HS-5 (cell line): ENCODE results near the gene NXT1.

Experiments used
- DNase-seq: peaks from one replicate; pipeline ENCODE4 v3.0.0-alpha.2; 2012; ENCODE audit warnings: low read depth

The NXT1 gene

GRCh38 chr20:23391707-23392310 lies 41.2 kb downstream of the NXT1 start:
- DNase-seq = no peak

DNA sequence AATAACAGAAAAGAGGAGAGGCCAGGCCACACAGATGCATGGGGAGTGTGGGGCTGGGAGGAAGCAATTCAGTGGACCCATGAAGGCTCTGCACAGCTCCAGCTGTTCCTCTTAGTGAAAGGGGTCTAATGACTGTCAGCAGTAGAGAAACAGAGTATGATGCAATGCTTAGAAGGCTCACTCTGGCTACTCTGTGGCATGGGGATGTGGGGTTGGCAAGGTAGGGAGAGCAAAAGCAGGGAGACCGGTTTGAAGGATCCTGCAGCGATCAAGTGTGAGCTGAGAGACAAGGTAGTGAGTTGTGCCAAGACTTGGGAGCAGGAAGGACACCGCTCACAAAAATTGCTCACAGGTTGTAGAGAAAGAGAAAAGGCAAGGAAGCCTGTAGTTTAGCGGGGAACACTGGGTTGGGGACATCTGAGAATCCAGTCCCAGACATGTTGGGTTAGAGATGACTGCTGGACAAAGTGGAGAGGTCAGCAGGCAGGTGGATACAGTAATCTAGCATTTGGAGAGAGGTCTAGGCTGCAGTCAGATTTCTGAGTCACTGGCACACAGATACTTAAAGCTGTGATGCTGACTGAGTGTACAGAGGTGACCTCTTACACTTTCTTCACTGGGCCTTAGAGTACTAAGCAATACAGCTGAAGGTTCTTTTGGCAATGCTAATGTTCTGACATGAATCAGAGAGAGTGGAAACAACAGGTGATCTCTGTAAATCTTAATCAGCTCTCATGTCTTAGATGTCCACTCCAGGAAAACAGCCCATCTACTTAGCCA lies 43.6 kb downstream of the NXT1 start:
- DNase-seq = no peak

DNA sequence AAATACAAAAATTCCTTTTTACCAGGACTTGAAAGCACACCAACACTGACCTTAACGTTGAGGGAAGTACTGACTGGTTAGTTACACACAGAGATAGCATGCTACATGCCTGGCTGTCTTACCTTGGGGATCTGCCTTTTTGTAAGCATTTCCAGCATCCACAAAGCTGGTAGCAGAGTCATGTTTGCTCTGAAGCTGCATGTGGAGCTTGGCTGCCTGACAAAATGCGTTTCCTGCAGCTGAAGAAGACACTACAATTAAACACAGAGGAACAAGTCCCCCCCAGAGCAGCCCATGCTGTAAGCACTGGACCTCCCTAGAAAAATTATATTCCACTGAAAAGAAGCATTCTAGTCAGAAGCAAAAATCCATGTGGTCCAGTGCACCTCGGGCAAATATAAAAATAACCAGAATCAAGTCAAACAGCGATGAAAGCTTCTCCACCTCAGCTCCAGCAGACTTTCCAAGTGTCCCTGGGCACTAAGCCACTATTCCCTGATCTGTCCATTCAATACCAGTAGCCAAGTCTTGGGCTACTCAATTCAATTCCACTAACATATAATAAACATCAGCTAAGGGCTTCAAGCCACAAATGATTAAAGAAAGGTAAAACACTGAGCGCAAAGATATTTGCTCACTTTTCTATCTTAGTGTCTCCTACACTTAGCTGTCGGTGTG lies 46.5 kb downstream of the NXT1 start:
- no peak for DNase-seq

- DNase-seq = no peak
Observed at GRCh38 chr20:23397961-23398360, 47.4 kb downstream of the NXT1 start.

- peak; percentile 30 for DNase-seq
Observed at GRCh38 chr20:23399568-23400241, 49.1 kb downstream of the NXT1 start.

DNA sequence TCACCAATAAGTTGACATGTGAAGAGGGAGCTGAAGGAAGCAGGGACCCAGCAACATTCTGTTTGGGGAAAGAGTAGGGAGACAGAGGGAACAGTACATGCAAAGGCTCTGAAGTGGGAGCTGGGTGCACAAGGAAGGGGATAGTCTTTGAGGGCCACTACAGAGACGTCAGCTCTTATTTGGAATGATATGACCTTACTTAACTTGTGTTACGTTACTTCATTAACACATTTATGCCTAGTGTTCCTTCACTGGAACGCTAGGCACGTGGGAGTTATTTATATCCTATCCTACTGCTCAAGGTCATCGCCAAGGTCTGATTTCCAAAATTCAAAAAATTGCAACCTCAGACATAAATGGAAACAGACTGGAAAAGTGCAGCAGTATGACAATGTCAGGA lies 50.5 kb downstream of the NXT1 start:
- DNase-seq = no peak

DNA sequence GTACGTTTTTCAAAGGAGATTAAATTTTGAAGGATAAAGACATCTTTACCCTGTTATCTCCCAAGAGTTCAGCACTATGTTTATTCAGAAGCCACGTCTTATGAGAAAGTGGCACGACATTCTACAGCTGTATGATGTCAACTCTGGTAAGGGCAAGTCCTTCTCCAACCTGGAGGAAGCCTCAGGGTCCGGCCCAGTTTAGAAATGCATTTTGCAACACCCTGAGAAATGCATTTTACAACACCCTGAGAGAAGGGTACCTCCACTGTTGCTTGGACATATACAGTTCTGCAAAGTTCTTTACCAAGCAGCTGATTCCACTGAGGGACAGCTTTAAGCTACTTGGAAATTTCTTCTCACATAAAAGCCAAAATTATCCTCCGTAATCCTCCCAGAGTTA lies 53.2 kb downstream of the NXT1 start:
- no peak for DNase-seq

- no peak for DNase-seq
Observed at GRCh38 chr20:23404196-23404595, 53.6 kb downstream of the NXT1 start.
